HTERT RPE-1 (cell line): Measurements from ENCODE around the gene LGALS9B.
"Not testable (repeated sequence)": the region's sequence is repeated elsewhere in the genome, so short reads cannot be mapped to it uniquely, and the experiment has no call there.

ENCODE experiments used
- in situ Hi-C: fragments of 300-500 bp; cut with MboI; formaldehyde crosslinking; loops from 4 replicates; pipeline ENCODE4 v1.14.3; 2020; ENCODE audit warnings: low sequenced_read_pairs

The LGALS9B gene

DNA sequence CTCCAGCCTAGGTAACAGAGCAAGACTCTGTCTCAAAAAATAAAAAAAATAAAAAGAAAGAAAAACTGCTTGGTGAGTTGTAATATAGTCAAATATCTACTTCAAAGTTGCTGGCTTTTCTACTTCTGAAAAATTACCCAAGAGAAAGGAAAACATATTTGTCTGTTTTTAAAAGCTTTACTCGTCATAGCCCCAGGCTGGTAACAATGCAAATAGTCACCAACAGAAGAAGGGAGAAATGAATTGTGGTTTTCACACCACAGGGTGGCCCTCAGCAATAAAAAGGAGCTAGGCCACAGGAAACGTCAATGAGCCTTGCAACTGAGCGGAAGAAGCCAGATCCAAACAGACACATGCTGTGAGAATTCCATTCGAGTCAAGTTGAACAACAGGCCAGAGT is 1.8 kb upstream of the LGALS9B start:
- in situ Hi-C loops = not testable (repeated sequence)

DNA sequence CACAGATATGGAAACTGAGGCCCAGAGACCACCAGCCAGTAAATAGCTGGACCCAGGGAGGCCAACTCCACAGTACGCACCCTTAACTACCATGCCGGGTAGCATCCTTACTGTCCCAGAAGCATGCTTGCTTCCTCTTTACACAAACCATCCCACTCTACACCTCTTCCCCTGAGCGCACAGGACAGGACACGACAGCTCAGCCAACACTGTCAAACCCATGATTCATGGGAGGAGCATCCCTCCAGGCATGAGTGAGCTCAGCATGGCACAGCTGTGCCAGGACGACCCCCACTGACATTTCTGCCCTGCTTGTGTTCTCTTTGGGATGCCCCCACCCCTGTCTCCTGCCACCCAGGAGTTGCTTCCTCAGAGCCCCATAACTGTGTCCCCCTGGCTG is 340 bp downstream of the LGALS9B start:
- in situ Hi-C loops = not testable (repeated sequence)

DNA sequence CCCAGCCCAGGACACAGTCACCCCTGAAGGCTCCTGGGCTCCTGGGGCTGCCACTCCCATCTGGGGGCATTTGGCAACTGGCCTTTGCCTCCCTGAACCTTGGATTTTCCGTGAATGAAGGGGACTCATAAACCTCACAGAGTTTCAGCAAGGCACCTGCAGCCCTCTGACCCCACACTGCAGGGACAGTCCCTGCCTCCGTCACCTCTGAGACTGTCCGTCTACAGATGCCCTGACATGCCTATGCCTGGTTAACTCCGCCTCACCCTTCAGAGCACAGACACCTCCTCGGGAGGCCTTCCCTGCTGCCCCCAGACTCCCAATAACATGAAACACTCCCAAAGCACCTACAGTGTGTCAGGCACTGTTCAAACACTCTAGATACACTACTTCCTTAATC is 786 bp downstream of the LGALS9B start:
- in situ Hi-C loops = not testable (repeated sequence)

DNA sequence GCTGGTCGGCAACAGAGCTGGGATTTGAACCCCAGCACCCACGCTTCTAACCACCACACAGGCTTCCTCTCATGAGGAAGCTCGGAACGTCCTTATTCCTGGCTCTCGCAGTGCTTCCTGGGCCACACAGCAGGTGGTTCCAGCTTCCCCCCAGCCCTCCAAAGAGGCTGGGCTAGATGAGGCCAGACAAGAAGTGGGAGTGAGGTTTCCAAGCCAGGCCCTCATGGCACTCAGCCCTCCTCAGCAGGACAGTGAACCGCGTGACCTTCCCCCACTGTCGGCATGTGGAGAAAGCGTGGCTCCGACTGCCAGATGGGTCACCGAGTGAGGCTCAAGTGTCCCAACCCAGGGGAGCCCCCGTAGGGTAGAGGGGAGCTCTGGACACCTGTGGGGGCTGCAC is 1.8 kb downstream of the LGALS9B start:
- in situ Hi-C loops = not testable (repeated sequence)

DNA sequence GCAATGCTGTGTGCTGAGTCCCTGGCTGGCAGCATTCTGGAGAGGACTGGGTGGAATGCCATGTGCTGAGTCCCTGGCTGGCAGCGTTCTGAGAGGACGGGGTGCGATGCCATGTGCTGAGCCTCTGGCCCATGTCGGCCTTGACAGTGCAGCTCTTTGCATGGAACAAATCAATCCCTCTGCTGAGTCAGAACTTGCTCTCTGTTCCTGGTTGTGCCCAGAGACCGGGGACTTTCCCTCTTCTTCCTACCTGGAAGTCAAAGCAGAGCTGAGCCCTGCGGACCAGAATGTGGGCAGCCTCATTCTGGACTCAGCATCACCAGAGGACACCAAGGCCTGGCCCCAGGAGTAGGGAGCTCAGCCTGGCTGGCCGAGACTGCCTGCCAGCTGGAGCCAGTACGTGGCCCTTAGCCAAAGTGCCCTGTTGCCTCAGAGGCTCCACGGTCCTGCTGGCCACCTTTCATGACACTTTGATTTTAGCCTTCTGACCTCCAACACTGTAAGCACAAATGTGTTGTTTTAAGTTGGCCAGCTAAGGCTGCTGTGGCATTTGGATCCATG is 2.4 kb downstream of the LGALS9B start:
- in situ Hi-C loops = not testable (repeated sequence)

DNA sequence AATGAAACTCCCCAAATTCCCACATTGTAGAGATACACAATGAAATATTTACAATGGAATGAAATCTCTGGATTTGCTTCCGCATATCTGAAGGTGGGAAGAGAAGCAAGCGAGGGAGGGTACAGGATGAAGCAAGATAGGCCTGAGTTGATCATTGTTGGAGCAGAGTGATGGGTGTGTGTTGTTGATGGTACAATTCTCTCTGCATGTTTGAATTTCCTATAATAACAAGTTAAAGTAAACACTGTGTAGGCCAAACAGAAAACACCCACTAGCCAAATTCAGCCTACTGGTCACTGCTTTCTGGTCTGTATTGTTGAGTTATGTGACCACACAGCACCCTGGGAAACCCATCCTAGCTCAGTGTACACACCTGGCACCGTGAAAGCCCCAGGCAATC is 5.2 kb downstream of the LGALS9B start:
- in situ Hi-C loops = not testable (repeated sequence)

DNA sequence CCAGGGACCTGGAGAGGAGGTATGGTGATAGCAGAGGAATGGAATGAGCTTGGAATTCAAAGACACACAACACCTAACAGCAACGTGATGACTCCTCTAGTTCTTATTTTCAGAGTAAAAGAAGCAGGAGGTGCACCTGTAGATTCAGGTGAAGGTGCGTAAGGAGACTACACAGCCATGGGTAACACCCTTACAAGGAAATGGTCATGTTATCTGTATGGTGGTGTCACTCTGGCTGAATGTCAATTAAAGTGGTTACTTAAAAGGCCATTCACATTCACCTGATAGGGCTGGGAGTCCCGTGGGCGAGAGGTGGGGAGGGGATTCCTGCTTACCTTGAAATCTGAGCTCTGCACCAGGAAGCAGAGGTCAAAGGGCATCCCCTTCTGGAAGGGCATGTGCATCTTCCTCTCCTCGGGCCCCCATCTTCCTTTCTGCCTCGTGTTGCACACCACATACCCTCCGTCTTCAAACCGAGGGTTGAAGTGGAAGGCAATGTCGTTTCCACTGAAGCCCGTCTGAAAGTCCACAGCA is 9.4 kb downstream of the LGALS9B start:
- in situ Hi-C loops = not testable (repeated sequence)

DNA sequence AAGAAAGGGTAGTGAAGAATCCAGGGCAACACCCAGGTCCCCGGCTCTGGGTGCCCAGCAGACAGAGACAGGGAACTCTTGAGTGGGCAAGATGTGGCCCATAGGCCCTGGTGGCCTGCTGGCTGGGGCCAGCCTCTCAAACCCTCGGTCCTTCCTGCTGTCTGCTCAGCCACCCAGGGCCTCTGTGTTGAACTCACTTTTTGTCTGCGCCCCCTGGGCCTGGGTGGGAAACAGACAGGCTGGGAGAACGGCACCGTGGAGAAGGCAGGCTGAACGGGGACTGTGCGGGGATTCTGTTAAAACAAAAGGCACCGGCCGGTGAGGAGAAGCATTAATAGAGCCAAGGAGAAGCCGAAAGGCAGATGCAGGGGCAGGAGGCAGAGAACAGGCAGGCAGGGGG is 12.2 kb downstream of the LGALS9B start:
- in situ Hi-C loops = not testable (repeated sequence)

DNA sequence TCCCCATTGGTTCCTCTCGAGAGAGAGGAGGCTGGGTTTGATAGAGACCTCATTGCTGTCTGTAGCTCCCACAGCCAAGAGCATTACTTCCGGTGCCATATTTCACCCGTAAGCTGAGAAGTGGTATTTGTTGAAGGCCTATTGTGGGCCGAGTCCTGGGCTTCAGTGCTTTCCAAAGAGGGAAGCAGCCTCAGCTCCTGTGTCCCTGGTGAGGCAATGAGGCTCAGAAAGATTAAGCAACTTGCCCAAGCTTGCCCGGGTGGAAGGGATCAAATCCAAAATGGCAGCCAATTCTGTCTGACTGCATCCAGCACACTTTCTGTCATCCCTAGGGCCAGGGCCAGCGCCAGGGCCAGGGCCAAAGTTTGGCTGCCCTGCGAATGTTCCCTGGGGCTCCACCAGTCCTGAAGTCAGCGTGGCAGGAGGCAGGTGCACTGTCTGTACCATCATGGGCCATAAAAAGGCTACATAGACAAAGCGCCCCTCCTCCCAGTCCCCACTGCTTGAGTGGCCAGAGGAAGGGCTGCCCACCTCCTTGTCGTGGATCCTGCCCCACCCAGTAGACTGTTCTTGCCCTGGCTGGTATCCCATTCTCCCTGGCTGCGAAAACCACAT is 13.4 kb downstream of the LGALS9B start:
- in situ Hi-C loops = not testable (repeated sequence)

DNA sequence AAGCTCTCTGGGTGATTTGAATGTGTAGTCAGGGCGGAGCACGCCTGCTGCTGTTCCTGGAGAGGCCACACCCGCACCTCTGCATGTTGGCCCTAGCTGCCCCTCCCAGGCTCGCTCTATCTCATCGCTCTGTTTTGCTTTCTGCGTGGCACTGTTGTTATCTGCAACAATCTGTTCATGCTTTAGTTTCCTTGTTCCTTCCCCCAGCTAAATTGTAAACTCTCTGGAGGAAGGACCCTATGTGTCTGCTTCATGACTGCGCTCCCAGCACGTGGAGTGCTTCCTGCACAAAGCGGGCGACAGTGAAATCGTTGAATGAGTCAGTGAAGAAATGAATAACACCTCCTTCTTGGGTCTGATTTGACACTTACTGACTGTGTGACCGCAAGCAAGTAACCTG is 16.5 kb downstream of the LGALS9B start:
- in situ Hi-C loops = not testable (repeated sequence)

DNA sequence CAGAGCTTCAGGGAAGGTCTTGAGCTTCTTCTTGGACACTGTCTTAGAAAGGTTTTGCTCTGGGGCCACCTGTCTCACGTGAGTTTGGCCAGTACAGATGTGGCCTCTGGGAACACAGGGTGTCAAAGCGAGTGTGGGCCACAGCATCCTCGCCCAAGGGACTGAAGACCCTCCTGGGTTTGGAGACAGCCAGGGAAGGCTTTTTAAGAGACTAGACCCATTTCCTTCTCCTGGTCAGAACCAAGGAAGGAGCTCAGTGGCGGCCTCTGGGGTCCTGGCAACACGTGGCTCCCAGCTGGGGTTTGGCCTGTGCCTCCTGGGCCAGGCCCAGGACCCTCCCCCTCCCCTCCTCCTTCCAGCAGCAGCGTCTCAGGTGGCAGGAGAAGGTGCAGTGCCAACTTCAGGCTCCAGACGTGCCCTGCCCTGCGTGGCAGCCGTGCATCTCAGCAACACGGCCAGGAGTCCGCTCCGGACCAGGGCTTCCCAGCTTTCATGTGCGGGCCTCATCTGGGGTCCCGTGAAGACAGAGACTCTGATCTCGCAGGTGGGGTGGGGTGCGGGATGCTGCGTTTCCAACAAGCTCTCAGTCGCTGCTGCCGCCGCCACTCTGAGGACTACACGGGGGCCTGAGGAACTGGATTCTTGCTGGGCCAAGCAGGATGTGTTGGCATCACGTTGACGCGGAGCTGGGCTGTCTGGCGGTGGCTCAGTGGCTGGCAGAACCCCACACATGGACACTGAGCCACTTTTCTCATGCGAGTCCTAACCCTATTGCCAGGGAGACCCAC is 19.6 kb downstream of the LGALS9B start:
- in situ Hi-C loops = not testable (repeated sequence)

DNA sequence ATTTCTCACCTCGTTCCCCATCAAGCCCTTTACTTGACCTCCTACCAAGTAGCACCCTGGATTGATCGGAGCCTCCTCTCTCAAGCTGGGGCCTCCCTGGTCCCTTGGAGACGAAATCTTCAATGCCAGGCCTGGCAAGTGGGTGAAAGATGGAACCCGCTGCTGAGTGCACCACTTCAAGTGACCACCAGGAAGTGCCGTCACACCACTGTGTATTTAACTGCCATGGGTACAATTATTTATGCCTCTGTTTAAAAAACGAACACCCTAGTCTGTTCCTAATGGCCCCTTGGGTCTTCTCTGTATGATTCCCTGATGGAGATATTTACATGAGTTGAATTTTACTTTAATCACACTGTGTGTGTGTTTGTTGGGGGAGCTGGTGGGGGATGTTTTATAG is 20.4 kb downstream of the LGALS9B start:
- in situ Hi-C loops = not testable (repeated sequence)

DNA sequence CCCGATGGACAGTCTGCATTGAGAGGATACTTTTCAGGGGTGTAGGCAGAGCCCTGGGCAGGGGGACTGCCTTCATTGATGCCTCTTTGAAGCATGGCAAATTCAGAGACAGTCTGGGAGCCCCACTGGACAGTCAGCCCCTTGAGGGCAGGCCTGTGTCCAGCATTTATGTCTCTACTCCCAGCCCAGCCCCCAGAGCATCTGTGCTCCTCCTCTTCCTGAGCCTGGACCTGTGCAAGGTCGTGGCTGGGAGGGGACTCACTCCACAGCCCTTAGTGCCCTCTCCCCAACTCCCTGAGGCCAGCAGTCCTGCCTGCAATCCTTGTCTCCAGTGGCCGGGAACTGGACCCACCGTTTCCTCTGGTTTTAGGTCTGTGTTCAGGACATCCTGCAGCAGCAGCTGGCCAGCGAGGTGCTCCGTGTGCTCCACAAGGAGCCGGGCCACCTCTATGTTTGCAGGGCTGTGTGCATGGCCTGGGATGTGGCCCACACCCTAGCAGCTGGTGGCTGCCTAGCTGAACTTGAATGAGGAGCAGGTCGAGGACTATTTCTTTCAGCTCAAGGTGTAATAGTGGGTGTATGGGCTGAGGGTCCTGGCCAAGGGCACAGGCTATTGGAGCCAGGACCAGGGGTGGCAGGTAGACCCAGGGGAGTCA is 22.6 kb downstream of the LGALS9B start:
- in situ Hi-C loops = not testable (repeated sequence)

DNA sequence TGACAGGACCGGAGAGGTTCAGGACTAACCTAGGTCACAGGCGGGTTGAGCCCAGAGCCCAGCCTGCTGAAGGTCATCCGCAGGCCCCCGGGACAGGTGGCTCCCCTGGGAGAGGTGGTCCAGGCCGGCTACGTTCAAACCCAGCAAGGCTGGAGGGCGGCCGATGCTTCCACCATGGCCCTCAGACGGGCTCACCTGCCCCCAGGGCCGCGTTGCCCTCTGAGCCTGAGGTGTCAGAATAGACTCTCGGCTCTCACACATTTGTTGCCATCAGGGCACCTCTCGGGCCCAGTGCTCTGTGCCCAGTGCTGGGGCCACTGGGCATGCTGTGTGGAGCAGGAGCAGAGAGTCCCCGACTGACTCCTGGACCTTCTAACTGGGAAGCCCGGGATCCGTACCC is 23.2 kb downstream of the LGALS9B start:
- in situ Hi-C loops = not testable (repeated sequence)

DNA sequence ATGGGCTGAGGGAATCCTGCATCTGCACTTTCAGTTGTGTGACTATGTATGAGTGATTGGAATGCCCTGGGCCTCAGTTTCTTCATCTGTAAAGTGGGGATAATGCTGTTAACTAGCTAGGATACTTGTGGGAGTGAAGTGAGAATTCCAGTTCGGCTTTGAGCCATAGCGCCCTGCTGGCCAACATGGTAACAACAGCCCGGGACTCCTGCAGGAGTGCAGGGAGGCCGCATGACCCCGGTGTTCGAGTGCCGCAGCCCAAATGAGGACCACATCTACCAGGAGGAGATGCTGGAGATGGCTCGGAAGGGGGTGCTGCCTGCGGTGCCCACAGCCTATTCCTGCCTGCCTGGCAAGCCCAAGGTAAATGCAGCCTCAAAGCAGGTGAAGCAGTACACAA is 23.7 kb downstream of the LGALS9B start:
- in situ Hi-C loops = not testable (repeated sequence)

DNA sequence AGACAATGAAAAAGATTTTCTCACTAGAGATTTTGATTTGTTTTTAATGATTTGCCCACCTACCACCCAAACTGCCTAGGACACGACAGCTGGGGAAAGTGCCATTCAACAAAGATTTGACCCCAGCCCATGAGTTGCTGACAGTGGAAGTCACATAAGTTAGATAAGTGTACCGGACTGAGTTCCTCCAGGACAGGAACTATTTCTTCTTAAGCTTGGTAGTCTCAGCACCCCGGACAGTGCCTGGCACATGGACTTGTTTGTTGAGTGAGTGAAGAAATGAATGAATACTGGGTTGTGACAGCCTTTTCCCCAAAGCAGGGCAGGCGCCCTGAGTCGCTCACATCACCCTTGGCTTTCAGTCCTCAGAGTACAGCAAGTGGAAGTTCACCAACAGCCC is 26.7 kb downstream of the LGALS9B start:
- in situ Hi-C loops = not testable (repeated sequence)

DNA sequence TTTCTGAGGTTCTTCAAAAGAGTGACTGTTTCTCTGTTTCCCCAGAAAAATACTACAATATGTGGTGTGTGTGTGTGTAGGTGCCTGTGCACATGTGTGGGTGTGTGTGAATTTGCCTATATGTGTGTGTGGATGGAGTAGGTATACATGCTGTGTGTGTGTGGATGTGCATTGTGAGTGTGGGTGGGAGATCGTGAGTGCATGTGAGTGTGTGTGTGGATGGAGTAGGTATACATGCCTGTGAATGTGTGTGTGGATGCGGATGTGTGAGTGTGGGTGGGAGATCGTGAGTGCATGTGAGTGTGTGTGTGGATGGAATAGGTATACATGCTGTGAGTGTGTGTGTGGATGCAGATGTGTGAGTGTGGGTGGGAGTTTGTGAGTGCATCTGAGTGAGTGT is 32.2 kb downstream of the LGALS9B start:
- in situ Hi-C loops = not testable (repeated sequence)

DNA sequence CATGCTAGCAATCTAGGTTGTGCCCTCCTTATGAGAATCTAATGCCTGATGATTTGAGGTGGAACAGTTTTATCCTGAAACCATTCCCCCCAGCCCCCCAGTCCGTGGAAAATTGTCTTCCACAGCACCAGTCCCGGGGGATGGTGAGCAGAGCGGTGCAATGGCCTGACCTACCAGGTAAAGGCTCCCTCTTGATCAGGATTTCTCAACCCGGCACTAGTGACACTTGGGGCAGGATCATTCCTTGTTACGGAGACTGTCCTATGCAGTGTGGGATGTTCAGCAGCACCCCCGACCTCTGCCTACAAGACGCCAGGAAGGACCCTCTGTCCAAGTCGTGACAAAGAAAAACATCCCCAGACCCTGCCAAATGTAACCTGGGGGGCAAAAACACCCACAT is 34.0 kb downstream of the LGALS9B start:
- in situ Hi-C loops = not testable (repeated sequence)

DNA sequence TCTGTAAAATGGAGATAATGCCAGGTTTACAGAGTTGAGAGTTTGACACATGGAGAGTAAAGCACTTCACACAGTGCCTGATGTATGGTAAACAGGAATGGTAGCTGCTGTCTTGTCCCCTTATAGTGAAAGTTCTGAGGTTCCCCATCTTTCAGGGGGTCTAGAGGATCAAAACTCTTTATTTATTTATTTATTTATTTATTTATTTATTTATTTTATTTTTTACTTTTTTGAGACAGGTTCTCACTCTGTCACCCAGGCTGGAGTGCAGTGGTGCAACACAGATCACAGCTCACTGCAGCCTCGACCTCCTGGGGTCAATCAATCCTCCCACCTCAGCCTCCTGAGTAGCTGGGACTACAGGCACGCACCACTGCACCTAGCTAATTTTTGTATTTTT is 40.1 kb downstream of the LGALS9B start:
- in situ Hi-C loops = not testable (repeated sequence)

DNA sequence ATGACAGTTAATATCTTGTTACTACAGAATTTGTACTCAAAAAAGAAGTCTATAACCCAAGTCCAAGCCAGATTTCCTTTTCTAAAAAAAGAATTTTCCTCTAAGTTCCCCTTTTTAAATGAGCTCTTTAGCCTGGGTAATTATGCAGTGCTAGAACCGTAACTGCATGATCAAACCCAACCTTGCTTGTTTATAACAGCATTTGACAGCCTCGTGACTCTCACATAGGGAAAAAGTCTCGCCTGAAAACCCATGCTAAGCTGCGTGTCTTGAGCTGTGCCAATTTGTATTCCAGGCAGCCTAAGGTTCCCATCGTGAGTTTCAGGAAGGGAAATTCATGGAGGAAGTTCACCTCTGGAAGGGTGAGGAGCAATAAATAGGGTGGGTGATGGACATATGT is 44.5 kb downstream of the LGALS9B start:
- in situ Hi-C loops = not testable (repeated sequence)

DNA sequence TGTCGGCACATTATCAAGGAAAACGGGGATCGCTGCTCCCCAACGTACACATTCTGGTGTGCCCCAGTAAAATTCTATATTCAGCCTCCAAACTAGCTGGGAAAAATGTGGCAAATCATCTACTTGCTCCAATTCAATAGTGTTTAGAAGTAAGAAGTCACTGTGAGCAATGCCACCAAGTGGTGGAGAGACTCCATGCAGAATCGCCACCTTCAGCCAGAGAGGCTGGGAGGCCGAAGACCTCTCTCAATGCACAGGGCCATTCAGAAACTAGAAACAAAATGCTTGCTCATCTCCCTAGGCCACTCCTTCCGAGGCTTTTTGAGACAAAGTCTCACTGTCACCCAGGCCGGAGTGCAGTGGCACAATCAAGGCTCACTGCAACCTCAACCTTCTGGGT is 48.5 kb downstream of the LGALS9B start:
- in situ Hi-C loops = not testable (repeated sequence)
